NOMO-1 treated with dmso at 0.1 percent for 144 hours (cell line): ENCODE results near the gene PPP1CC.
"Not testable (repeated sequence)": the region's sequence is repeated elsewhere in the genome, so short reads cannot be mapped to it uniquely, and the experiment has no call there.

Source experiments
- DNase-seq: peaks from one replicate; lab custom pipeline; 2025; ENCODE audit not compliant: unreplicated experiment; lab: John Stamatoyannopoulos, UW

PPP1CC gene

DNA sequence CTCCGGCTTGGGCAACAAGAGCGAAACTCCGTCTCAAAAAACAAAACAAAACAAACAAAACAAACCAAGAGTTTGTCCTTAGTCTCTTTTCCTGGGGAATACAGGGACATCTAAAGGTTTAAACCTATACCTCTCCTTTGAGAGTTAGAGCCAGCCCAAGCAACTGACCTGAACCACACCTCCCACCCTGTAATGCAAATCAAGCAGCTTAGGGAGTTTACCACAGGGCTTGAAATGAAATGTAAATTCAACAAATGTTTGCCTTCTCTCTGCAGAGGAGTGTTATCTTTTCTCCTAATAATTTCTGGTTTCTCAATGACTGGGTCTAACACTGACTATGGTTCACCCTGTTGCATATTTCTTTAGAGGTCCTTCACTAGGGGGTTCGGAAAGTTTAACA lies 16.7 kb downstream of the PPP1CC start:
- DNase-seq: no peak

DNA sequence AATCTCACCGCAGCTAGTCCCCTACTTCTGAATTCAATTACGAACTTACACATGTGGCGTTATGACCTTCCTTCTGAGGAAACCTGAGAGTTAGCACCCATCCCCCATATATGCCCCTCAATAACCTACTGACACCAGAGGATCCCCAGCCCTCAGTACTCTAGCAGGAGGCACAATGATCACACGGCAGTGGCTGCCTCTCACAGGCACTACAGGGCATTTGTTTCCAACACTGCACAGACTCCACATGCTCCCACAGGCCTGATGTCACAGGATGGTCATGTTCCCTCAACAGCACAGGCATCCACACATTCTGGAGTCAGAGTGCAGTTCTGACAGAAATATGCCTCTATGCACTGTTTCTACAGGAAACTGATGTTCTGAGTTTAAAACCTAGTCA lies 17.4 kb downstream of the PPP1CC start:
- DNase-seq: no peak

DNA sequence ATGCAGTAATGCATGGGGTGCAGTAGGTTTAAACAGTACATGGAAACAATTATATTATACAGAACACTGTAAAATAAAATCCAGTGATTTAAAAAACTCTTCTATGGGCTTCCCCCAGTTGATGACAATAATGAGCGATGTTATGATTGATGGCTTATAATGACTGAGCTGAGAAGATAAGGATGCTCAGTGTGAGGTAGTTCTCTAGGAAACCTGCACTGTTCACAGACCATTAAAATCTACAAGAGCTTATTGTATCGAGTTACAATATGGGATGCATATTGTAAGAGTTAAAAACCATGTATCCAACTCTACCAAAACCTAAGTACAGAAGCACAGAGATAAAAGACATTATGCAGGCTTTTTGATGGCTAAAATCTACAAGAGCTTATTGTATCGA lies 19.8 kb downstream of the PPP1CC start:
- not testable (repeated sequence) for DNase-seq

DNA sequence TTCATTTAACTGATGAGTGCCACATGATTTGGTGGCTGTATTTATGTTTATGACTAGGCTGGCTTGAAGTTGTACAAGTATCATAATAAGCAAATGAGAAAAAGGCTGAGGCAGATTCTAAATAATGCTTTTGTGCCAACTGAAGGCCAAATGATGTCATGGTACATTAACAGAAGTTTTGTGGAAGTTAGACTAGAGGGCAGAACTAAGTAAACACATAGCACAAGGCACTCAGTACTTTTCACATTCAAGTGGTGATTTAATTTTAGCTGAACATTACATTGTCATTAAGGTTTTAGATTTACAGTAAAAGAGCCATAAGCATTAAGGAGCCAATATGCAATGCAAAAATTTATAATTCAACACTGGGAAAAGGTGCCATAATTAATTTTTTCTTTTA lies 21.1 kb downstream of the PPP1CC start:
- no peak for DNase-seq

DNA sequence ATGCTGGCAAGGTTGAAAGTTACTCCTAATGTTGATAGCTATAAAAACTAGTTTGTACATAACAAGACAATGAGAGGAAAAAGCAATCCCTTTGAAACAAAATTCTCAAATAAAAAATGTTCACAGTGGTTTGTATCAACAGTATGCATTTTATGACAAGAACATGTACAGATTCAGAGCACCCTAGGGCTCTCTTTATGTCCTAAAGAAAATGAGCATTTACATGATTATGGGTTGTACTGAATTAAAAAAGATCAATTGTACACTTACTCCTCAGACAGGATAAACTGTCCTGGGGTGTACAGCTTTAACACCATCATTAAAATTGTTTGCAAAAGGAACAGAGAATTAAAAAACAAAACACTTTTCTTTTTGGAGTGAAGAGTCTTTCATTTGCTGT lies 22.2 kb downstream of the PPP1CC start:
- DNase-seq: no peak

DNA sequence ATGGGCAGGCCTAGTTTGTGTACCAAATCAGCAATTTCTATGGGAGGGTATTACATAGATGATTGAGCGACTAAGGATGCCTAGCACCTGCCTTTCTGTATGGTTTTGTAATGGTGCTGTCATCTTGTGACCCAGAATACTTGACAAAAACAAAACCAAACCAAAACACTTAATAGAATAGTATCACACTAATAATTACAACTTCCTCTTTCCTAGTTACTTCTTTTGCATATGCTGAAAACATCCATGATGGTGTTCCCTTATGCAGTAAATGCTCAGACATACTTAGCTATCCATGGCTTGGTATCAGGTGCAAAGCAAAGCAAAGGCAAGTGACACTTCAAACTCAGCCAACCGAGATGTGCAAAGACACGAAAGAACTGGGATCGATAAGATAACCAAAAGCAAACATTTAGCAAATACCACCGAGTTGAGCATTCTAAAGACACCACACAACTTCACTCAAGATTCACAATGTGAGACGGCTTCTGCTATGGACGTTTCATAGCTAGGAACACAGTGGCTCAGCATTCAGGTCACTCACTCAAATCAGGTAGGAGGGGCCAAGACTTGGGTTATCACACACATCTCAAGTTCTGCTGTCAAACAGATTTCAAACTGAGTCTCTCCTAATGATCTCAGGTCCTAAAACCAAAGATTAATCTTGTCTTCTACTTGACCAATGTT lies 24.3 kb downstream of the PPP1CC start:
- no peak for DNase-seq

DNA sequence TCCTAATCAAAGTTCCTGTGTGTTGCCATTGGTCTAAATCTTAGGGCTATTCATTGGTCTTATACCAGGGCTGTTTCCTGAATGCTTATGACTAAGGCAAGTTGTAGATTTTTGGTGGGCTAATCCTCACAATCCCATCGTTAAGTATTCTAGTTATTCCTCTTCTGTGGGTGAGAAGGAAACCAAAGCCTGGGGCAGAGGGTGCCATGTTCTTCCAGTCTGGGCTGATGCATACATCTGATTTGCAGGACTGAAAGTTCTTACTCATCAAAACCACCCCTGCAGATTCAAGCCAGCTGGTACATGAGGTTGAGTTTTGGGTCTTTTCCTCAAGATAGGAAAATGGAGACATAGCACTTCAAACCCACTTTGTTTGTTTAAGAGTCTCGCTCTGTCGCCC lies 25.7 kb downstream of the PPP1CC start:
- no peak for DNase-seq

DNA sequence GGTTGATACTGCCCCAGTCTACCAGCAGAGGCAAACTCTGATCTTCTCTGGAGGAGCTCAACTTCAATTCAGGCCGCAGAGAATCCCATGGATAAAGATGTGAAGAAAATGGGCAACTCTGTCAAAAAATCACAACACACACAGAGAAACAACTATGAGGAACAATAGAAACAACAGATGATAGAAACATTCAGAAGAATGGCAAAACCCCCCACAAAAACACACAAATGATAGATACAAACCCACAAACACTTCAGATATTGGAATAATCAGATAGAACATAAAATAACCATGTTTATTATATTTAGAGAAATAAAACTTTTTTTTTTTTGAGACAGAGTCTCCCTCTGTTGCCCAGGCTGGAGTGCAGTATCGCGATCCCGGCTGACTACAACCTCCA lies 33.8 kb downstream of the PPP1CC start:
- no peak for DNase-seq

DNA sequence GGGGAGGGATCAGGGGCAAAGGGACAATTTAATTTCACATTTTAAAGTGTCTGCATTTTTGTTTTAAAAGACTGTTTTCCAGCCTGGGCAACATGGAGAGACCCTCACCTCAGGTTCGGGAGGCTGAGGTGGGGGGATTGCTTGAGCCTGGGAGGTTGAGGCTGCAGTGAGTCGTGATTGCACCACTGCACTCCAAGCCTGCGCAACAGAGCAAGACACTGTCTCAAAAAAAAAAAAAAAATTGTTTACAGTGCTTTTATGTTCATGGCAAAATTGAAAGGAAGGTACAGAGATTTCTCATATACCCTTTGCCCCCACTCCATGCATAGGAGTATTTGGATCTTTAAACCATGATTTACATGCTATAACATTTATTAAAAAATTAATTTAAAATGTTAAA lies 37.4 kb downstream of the PPP1CC start:
- DNase-seq: no peak

DNA sequence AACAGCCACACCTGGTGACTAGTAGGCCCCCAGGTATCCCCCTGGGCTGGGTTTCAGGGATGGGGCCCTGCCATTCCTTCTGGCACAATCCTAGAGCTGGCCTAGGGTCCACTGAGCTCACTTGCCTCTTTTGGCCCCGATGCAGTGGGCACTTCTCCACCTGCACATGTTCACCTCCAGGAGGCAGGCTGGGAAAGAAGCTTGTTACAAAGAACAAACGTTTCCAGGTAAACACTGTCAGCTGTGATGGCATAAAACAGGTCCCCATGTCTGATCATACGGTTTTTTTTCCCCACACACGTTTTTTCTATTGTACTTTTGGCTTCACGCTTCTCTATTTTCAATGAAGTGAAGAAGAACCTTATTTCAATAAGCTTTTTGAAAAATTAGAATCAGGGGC lies 37.9 kb downstream of the PPP1CC start:
- DNase-seq: no peak

DNA sequence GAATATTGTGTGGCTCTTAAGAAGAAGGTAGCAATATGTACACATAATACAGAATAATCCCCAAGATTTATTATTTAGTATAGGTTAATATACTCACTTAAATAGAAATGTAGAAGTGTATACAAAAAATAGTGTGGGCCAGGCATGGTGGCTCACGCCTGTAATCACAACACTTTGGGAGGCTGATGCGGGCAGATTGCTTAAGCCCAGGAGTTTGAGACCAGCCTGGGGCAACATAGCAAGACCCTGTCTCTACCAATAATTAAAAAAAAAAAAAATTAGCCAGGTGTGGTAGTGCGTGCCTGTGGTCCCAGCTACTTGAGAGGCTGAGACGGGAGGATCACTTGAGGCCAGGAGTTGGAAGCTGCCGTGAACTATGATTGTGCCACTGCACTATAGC lies 38.5 kb downstream of the PPP1CC start:
- no peak for DNase-seq

DNA sequence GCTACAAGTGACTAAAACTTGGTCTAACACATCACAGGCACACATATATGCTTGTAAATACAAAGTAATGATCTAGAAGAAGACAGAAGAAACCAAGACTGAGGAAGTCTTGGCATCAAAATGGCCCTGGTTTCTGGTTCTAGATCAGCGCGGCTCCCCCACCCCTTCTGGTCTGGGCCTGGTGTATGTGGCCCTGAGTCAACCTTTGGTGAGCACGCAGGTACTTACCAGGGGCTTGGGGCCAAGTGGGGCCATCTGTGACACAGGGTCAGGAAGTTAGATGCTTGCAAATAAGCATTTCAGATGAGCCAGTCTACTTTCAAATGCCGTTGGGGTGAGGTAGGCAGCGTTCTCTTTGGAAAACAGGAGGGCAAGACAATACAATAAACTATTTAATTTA lies 40.6 kb downstream of the PPP1CC start:
- DNase-seq: no peak

DNA sequence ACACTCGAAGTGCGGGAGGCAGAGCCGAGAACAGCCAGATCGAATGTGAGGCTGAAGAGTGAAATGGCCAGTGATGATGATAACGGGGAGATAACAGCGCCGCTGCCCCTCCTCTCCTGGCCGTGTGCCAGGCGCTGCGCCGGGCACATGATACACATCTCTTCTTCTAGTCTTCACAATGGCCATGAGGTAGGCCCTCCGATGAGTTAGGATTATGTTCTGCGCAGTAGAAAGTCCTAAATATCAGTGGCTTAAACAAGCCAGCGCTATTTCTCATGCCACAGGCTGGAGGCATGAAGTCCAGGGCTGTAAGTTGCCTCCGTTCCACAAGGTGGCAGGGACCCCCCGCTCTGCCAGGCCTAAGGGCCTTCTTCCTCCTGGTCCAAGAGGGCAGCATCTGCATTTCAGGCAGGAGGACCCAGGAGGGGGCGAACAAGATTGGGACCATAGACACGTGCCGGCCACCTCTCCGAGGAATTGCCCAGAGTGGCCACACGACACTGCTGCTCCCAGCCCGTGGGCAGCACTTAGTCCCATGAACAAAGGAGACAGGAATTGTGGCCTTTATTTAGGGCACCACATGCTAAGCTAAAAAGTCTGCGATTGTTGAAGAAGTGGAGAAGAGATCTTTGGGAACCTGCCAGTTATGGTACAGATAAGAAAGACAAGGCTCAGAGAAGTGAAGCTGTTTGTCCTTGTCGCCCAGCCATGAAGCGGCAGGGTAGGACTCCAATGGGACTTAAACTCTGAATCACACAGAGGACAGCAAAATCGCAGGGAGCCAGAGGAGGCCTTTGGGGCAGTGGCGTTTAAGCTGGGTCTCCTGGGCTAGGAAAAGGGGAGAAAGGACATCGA lies 42.9 kb downstream of the PPP1CC start:
- no peak for DNase-seq

DNA sequence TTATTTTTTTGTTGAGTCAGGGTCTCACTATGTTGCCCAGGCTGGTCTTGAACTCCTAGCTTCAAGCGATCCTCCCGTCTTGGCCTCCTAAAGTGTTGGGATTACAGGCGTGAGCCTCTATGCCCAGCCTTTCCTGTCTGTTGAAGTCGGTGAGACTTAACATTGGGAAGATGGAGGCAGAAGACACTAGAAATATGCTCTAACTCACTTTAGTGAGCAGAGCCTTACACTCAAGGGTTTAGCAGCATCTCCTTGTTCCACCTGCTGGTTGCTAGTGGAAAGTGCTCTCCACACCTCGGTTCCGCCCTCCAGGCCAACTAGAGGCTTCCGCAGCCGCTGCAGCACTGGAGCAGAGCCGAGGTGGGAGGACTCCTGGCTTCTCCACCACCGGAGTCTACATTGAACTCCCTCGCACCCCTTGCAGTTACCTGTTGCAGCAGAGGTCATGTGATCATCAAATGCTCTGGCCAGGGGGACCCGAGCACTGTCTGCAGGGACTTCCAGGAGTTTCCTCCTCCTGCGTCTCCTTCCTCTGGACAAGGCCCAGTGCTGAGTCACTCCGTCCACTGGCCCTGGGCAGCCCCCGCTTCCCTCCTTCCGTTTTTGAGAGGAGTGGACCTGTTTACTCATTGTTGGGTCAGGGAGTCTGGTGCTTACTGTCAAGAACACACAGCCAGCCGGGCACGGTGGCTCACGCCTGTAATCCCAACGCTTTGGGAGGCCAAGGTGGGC lies 44.4 kb downstream of the PPP1CC start:
- peak; percentile 91 for DNase-seq

DNA sequence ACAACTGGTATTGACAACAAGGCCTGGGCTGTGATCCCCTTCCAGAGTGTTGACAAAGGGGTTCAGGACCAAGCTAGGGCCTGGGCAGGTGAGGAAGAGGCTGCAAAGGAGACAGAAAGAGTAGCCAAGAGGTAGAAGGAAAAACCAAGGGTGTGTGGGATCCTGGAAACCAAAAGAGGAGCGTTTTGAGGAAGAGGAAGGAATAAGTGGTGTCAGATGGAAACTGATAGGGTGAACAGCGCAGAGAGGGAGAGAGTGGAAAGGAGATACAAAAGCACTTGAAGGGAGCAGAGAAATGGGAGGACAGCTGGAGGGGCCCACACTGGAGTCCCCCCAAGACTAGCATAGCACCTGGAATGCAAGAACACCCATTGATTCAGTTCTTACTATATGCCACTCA lies 45.5 kb downstream of the PPP1CC start:
- no peak for DNase-seq

DNA sequence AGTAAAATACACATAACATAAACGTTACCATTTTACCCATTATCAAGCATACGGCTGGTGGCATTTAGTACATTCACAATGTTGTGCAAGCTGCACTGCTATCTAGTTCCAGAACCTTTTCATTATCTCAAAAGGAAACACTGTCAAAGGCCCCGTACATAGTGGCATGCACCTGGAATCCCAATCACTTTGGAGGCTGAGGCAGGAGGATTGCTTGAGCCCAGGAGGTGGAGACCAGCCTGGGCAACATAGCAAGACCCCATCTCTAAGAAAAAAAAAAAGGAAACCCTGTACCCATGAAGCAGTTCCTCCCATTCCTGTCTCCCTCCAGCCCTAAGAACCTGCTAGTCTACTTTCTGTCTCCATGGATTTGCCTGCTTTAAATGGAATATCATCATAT lies 46.4 kb downstream of the PPP1CC start:
- no peak for DNase-seq

DNA sequence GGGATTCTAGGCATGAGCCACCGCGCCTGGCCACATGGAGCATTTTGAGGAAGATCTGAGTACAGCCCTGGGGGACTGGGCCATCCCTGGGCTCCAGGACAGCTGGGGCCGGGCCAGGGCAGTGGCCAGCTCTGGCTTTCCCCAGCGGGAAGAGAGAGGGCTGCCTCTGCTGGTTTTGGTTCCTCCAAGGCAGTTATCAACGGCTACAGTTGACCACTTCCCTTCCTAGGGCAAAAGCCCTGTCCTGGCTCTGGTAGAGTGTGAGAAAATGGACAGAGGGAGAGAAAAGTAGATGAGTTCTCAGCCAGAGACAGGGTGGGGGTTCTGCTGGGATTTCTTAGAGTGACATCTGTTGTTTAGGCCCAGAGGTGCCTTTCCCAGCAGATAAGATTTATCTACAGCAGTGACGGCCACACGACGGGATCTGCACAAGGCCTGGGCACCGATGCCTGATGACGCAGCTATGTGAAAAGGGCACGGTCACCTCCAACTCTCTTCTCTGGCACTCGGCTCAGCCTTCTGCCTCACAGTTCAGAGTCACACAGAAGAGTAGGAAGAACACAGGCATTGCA lies 48.3 kb downstream of the PPP1CC start:
- DNase-seq: peak; percentile 46

DNA sequence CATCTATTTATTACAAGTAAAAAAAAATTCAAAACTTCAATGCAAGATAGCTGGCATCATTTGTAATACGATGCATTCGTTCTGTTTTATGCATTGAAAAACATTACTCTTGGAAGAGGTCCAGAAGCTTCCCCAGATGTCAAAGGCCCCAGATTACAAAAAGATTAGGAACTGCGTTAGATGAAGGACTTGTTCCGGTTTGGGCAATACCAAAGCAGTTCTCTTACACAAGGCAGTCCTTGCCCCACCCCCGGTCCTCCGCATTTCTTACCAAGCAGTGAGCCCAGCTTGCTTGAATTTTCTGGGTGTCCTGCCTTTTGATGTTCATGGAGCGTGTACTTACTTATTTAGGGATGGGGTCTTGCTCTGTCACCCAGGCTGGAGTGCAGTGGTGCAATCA lies 49.0 kb downstream of the PPP1CC start:
- peak; percentile 79 for DNase-seq

DNA sequence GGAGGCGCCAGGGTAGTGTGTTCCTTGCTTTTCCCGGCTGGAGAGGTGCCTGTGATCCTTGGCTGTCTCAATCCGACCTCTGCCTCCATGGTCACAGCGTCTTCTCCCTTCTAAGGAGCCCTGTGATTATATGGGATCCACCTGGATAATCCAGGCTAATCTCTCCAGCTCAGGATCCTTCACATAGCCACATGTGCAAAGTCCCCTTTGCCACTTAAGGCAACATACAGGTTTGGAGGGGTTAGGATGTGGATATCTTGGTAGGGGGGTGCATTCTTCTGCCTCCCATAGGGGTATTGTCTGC lies 52.6 kb downstream of the PPP1CC start:
- no peak for DNase-seq

DNA sequence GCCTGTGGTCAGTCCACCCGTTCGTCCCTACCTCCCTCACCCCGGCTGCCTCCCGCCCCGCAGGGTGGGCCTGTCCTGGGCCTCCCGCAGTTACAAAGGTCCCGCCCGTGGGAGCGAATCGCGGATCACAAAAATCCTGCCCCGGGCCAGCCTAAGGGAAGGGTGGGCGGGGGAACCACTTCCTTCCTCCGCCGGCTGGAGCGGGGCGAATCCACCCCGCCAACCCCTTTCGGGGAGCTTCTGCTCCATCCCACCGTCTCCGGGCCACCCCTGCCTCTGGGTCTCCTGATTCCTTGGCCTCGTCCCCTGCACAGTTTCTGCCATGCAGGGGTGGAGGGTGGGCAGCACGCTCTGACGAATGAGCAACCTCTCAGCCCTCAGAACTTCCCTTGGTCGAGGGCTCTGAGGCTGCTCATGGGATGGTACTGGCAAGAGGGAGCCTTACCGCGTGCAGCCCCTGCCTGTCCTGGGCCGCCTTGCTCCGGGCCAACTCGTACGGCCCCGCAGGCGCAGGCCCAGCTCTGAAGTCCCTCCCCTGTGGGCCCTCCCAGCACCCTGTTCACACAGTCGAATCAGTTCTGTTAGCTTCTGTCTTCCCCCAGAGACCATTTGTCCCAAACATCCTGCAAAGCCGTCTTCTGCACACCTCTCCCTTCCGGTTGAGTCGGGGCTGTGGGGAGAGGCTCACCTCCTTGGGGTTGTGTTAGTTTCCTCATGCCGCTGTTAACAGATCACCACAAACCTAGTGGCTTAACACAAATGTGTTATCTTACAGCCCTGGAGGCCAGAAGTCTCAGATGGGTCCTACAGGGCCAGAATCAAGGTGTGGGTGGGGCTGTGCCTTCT lies 53.2 kb downstream of the PPP1CC start:
- peak; percentile 56 for DNase-seq
